HEK293 (cell line): ENCODE results near the gene EPN2.

Experiments
- BCL11A ChIP-seq: fragments of 450-650 bp; formaldehyde crosslinking; IDR thresholded peaks from 2 replicates; pipeline ENCODE4 v1.5.1; 2016; ENCODE audit warnings: low read depth, missing biosample characterization, missing genetic modification characterization
- FEZF1 ChIP-seq: fragments of 450-650 bp; formaldehyde crosslinking; IDR thresholded peaks from 2 replicates; pipeline ENCODE4 v1.5.1; 2016; ENCODE audit warnings: missing biosample characterization, missing genetic modification characterization
- GLIS1 ChIP-seq: fragments of 450-650 bp; formaldehyde crosslinking; IDR thresholded peaks from 2 replicates; pipeline ENCODE4 v1.5.1; 2016; ENCODE audit warnings: missing biosample characterization, missing genetic modification characterization
- KLF9 ChIP-seq: fragments of 450-650 bp; formaldehyde crosslinking; IDR thresholded peaks from 2 replicates; pipeline ENCODE4 v1.5.1; 2016; ENCODE audit warnings: missing biosample characterization, missing genetic modification characterization, low read depth
- WT1 ChIP-seq: fragments of 450-650 bp; formaldehyde crosslinking; IDR thresholded peaks from 2 replicates; pipeline ENCODE4 v1.5.1; 2016; ENCODE audit warnings: missing biosample characterization, missing genetic modification characterization
- YY1 ChIP-seq: fragments of 450-650 bp; formaldehyde crosslinking; IDR thresholded peaks from 2 replicates; pipeline ENCODE4 v1.5.1; 2018; ENCODE audit warnings: missing biosample characterization, missing genetic modification characterization
- ZBTB20 ChIP-seq: fragments of 450-650 bp; formaldehyde crosslinking; IDR thresholded peaks from 2 replicates; pipeline ENCODE4 v1.5.1; 2016; ENCODE audit warnings: missing biosample characterization, missing genetic modification characterization
- ZBTB48 ChIP-seq: fragments of 450-650 bp; formaldehyde crosslinking; IDR thresholded peaks from 2 replicates; pipeline ENCODE4 v1.5.1; 2016; ENCODE audit warnings: missing biosample characterization, missing genetic modification characterization
- ZFHX2 ChIP-seq: fragments of 450-650 bp; formaldehyde crosslinking; conservative IDR thresholded peaks from 2 replicates; pipeline ENCODE4 v1.5.1; 2016; ENCODE audit warnings: missing biosample characterization, missing genetic modification characterization
- ZIC2 ChIP-seq: fragments of 450-650 bp; formaldehyde crosslinking; IDR thresholded peaks from 2 replicates; pipeline ENCODE4 v1.5.1; 2016; ENCODE audit warnings: missing biosample characterization, missing genetic modification characterization
- ZNF10 ChIP-seq: fragments of 450-650 bp; formaldehyde crosslinking; IDR thresholded peaks from 2 replicates; pipeline ENCODE4 v1.5.1; 2017; ENCODE audit warnings: missing biosample characterization, missing genetic modification characterization
- ZNF133 ChIP-seq: fragments of 450-650 bp; formaldehyde crosslinking; IDR thresholded peaks from 2 replicates; pipeline ENCODE4 v1.5.1; 2016; ENCODE audit warnings: missing biosample characterization, missing genetic modification characterization
- ZNF155 ChIP-seq: fragments of 450-650 bp; formaldehyde crosslinking; IDR thresholded peaks from 2 replicates; pipeline ENCODE4 v1.5.1; 2016; ENCODE audit warnings: missing biosample characterization, missing genetic modification characterization
- ZNF223 ChIP-seq: fragments of 450-650 bp; formaldehyde crosslinking; IDR thresholded peaks from 2 replicates; pipeline ENCODE4 v1.5.1; 2016; ENCODE audit warnings: missing biosample characterization, missing genetic modification characterization
- ZNF324 ChIP-seq: fragments of 450-650 bp; formaldehyde crosslinking; IDR thresholded peaks from 2 replicates; pipeline ENCODE4 v1.5.1; 2016; ENCODE audit warnings: missing biosample characterization, missing genetic modification characterization
- ZNF423 ChIP-seq: fragments of 450-650 bp; formaldehyde crosslinking; IDR thresholded peaks from 2 replicates; pipeline ENCODE4 v1.5.1; 2016; ENCODE audit warnings: missing biosample characterization, missing genetic modification characterization
- ZNF48 ChIP-seq: fragments of 450-650 bp; formaldehyde crosslinking; IDR thresholded peaks from 2 replicates; pipeline ENCODE4 v1.5.1; 2016; ENCODE audit warnings: missing biosample characterization, missing genetic modification characterization
- ZNF560 ChIP-seq: fragments of 450-650 bp; formaldehyde crosslinking; IDR thresholded peaks from 2 replicates; pipeline ENCODE4 v1.5.1; 2017; ENCODE audit warnings: missing biosample characterization, missing genetic modification characterization, borderline replicate concordance
- ZNF561 ChIP-seq: fragments of 450-650 bp; IDR thresholded peaks from 2 replicates; pipeline ENCODE4 v1.5.1; 2018; ENCODE audit warnings: missing biosample characterization, missing genetic modification characterization, borderline replicate concordance
- ZNF600 ChIP-seq: fragments of 450-650 bp; formaldehyde crosslinking; IDR thresholded peaks from 2 replicates; pipeline ENCODE4 v1.5.1; 2016; ENCODE audit warnings: missing biosample characterization, missing genetic modification characterization
- ZNF623 ChIP-seq: fragments of 450-650 bp; formaldehyde crosslinking; IDR thresholded peaks from 2 replicates; pipeline ENCODE4 v1.5.1; 2016; ENCODE audit warnings: missing biosample characterization, missing genetic modification characterization
- ZNF654 ChIP-seq: fragments of 450-650 bp; formaldehyde crosslinking; IDR thresholded peaks from 2 replicates; pipeline ENCODE4 v1.5.1; 2016; ENCODE audit warnings: low read depth, missing biosample characterization, missing genetic modification characterization
- ZNF701 ChIP-seq: fragments of 450-650 bp; formaldehyde crosslinking; IDR thresholded peaks from 2 replicates; pipeline ENCODE4 v1.5.1; 2016; ENCODE audit warnings: missing biosample characterization, missing genetic modification characterization
- TF ChIP-seq, protein P1 (sequence below): fragments of 450-650 bp; formaldehyde crosslinking; IDR thresholded peaks from 2 replicates; pipeline ENCODE4 v1.5.1; 2016; ENCODE audit warnings: missing biosample characterization, missing genetic modification characterization
- TF ChIP-seq, protein P2 (sequence below): fragments of 450-650 bp; formaldehyde crosslinking; IDR thresholded peaks from 2 replicates; pipeline ENCODE4 v1.5.1; 2016; ENCODE audit warnings: missing biosample characterization, missing genetic modification characterization
- TF ChIP-seq, protein P3 (sequence below): fragments of 450-650 bp; formaldehyde crosslinking; IDR thresholded peaks from 2 replicates; pipeline ENCODE4 v1.5.1; 2017; ENCODE audit warnings: missing biosample characterization, missing genetic modification characterization
- TF ChIP-seq, protein P4 (sequence below): fragments of 450-650 bp; formaldehyde crosslinking; IDR thresholded peaks from 2 replicates; pipeline ENCODE4 v1.5.1; 2016; ENCODE audit warnings: missing biosample characterization, missing genetic modification characterization
- TF ChIP-seq, protein P5 (sequence below): fragments of 450-650 bp; formaldehyde crosslinking; IDR thresholded peaks from 2 replicates; pipeline ENCODE4 v1.5.1; 2016; ENCODE audit warnings: missing biosample characterization, missing genetic modification characterization
- TF ChIP-seq, protein P6 (sequence below): fragments of 450-650 bp; formaldehyde crosslinking; IDR thresholded peaks from 2 replicates; pipeline ENCODE4 v1.5.1; 2016; ENCODE audit warnings: missing biosample characterization, missing genetic modification characterization

The EPN2 gene

DNA sequence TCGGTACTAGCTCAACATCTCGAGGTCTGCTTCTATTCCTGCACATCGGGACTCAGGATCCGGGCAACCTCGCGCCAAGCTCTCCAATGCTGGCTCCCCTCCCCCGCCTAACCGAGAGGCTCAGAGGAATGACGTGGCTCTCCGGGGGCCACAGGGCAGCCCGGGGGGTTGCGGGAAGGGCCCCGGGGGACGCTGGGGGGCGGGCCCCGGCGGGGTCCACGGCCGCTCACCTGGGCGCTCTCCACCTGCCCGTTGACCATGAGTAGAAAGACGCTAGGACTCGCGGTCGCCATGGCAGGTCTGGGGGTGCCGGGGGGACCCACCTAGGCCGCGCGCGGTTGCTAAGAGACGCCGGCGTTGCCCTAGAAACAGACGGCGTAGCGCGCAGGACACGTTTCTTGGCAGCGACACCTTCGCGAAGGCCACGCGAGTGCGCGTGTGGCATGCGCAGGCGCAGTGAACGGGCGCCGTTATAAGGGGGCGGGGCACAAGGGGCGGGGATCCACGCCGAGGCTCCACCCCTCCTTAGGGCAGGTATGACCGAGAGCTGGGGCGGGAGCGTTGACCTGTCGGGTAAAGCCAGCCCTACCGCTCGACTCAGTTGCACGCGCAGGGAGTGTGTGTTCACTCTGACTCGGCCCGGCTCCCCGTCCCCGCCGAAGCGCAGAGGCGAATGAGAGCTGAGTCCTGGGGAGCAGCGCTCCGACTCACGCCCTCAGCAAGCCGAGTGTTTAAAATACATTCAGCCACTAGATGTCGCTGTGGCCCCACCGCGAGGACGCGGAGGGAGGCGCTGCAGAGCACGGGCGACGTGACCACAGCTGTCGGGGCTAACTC, 125.3 kb downstream of the EPN2 start, which contains the start of gene B9D1 (continued):
- TF ChIP-seq ZNF561 (tag by site-specific recombination): peak; percentile 65; the same call in 1 of the 2 replicates
- TF ChIP-seq ZNF48 (tag by site-specific recombination): no peak
- TF ChIP-seq ZNF654: peak; percentile 99
- TF ChIP-seq ZNF623 (tag by site-specific recombination): 0 out of 2 replicates have a peak, but pooled peaks have one; percentile 11
- TF ChIP-seq ZIC2 (tag by site-specific recombination): peak; percentile 58
- TF ChIP-seq ZBTB48: peak; percentile 79; the same call in 1 of the 2 replicates
- no peak for TF ChIP-seq FEZF1
- peak; percentile 76; the same call in 1 of the 2 replicates for TF ChIP-seq ZBTB20 (tag by site-specific recombination)
- TF ChIP-seq, protein P1, sequence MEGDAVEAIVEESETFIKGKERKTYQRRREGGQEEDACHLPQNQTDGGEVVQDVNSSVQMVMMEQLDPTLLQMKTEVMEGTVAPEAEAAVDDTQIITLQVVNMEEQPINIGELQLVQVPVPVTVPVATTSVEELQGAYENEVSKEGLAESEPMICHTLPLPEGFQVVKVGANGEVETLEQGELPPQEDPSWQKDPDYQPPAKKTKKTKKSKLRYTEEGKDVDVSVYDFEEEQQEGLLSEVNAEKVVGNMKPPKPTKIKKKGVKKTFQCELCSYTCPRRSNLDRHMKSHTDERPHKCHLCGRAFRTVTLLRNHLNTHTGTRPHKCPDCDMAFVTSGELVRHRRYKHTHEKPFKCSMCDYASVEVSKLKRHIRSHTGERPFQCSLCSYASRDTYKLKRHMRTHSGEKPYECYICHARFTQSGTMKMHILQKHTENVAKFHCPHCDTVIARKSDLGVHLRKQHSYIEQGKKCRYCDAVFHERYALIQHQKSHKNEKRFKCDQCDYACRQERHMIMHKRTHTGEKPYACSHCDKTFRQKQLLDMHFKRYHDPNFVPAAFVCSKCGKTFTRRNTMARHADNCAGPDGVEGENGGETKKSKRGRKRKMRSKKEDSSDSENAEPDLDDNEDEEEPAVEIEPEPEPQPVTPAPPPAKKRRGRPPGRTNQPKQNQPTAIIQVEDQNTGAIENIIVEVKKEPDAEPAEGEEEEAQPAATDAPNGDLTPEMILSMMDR: peak; percentile 100
- TF ChIP-seq ZNF10 (tag by site-specific recombination): 0 out of 2 replicates have a peak, but pooled peaks have one; percentile 26
- TF ChIP-seq YY1: peak; percentile 27; the same call in 1 of the 2 replicates
- no peak for TF ChIP-seq ZNF560 (tag by site-specific recombination)
- TF ChIP-seq, protein P2, sequence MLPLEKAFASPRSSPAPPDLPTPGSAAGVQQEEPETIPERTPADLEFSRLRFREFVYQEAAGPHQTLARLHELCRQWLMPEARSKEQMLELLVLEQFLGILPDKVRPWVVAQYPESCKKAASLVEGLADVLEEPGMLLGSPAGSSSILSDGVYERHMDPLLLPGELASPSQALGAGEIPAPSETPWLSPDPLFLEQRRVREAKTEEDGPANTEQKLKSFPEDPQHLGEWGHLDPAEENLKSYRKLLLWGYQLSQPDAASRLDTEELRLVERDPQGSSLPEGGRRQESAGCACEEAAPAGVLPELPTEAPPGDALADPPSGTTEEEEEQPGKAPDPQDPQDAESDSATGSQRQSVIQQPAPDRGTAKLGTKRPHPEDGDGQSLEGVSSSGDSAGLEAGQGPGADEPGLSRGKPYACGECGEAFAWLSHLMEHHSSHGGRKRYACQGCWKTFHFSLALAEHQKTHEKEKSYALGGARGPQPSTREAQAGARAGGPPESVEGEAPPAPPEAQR (tag by site-specific recombination): no peak
- no peak for TF ChIP-seq ZNF155 (tag by site-specific recombination)
- TF ChIP-seq, protein P3, sequence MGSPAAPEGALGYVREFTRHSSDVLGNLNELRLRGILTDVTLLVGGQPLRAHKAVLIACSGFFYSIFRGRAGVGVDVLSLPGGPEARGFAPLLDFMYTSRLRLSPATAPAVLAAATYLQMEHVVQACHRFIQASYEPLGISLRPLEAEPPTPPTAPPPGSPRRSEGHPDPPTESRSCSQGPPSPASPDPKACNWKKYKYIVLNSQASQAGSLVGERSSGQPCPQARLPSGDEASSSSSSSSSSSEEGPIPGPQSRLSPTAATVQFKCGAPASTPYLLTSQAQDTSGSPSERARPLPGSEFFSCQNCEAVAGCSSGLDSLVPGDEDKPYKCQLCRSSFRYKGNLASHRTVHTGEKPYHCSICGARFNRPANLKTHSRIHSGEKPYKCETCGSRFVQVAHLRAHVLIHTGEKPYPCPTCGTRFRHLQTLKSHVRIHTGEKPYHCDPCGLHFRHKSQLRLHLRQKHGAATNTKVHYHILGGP: no peak
- 0 out of 2 replicates have a peak, but pooled peaks have one; percentile 14 for TF ChIP-seq ZFHX2 (tag by site-specific recombination)
- peak; percentile 54; the same call in 1 of the 2 replicates for TF ChIP-seq BCL11A (tag by site-specific recombination)
- TF ChIP-seq, protein P4, sequence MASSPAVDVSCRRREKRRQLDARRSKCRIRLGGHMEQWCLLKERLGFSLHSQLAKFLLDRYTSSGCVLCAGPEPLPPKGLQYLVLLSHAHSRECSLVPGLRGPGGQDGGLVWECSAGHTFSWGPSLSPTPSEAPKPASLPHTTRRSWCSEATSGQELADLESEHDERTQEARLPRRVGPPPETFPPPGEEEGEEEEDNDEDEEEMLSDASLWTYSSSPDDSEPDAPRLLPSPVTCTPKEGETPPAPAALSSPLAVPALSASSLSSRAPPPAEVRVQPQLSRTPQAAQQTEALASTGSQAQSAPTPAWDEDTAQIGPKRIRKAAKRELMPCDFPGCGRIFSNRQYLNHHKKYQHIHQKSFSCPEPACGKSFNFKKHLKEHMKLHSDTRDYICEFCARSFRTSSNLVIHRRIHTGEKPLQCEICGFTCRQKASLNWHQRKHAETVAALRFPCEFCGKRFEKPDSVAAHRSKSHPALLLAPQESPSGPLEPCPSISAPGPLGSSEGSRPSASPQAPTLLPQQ: peak; percentile 98
- TF ChIP-seq ZNF324 (tag by site-specific recombination): peak; percentile 73
- 0 out of 2 replicates have a peak, but pooled peaks have one; percentile 9 for TF ChIP-seq ZNF223 (tag by site-specific recombination)
- TF ChIP-seq, protein P5, sequence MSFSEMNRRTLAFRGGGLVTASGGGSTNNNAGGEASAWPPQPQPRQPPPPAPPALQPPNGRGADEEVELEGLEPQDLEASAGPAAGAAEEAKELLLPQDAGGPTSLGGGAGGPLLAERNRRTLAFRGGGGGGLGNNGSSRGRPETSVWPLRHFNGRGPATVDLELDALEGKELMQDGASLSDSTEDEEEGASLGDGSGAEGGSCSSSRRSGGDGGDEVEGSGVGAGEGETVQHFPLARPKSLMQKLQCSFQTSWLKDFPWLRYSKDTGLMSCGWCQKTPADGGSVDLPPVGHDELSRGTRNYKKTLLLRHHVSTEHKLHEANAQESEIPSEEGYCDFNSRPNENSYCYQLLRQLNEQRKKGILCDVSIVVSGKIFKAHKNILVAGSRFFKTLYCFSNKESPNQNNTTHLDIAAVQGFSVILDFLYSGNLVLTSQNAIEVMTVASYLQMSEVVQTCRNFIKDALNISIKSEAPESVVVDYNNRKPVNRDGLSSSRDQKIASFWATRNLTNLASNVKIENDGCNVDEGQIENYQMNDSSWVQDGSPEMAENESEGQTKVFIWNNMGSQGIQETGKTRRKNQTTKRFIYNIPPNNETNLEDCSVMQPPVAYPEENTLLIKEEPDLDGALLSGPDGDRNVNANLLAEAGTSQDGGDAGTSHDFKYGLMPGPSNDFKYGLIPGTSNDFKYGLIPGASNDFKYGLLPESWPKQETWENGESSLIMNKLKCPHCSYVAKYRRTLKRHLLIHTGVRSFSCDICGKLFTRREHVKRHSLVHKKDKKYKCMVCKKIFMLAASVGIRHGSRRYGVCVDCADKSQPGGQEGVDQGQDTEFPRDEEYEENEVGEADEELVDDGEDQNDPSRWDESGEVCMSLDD (tag by site-specific recombination): peak; percentile 99
- TF ChIP-seq, protein P6, sequence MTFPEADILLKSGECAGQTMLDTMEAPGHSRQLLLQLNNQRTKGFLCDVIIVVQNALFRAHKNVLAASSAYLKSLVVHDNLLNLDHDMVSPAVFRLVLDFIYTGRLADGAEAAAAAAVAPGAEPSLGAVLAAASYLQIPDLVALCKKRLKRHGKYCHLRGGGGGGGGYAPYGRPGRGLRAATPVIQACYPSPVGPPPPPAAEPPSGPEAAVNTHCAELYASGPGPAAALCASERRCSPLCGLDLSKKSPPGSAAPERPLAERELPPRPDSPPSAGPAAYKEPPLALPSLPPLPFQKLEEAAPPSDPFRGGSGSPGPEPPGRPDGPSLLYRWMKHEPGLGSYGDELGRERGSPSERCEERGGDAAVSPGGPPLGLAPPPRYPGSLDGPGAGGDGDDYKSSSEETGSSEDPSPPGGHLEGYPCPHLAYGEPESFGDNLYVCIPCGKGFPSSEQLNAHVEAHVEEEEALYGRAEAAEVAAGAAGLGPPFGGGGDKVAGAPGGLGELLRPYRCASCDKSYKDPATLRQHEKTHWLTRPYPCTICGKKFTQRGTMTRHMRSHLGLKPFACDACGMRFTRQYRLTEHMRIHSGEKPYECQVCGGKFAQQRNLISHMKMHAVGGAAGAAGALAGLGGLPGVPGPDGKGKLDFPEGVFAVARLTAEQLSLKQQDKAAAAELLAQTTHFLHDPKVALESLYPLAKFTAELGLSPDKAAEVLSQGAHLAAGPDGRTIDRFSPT (tag by site-specific recombination): peak; percentile 69; the same call in 1 of the 2 replicates
- peak; percentile 55 for TF ChIP-seq WT1 (tag by site-specific recombination)
- 0 out of 2 replicates have a peak, but pooled peaks have one; percentile 1 for TF ChIP-seq ZNF133
- no peak for TF ChIP-seq ZNF701 (tag by site-specific recombination)
- peak; percentile 99 for TF ChIP-seq KLF9 (tag by site-specific recombination)
- peak; percentile 100 for TF ChIP-seq GLIS1
- peak; percentile 84 for TF ChIP-seq ZNF600 (tag by site-specific recombination)
- peak; percentile 87 for TF ChIP-seq ZNF423 (tag by site-specific recombination)
